Stimulated activated naive CD4-positive, alpha-beta T cell treated with Interleukin-2 at 50 U/mL for 16 hours (primary cell): Measurements from ENCODE around the gene BTBD1.
"Not testable (repeated sequence)": the region's sequence is repeated elsewhere in the genome, so short reads cannot be mapped to it uniquely, and the experiment has no call there.

ENCODE experiments used
- DNase-seq: peaks from one replicate; lab custom pipeline; 2025; lab: John Stamatoyannopoulos, UW

The BTBD1 gene

GRCh38 chr15:83094583-83094982, 27.5 kb upstream of the BTBD1 start:
- no peak for DNase-seq

DNA sequence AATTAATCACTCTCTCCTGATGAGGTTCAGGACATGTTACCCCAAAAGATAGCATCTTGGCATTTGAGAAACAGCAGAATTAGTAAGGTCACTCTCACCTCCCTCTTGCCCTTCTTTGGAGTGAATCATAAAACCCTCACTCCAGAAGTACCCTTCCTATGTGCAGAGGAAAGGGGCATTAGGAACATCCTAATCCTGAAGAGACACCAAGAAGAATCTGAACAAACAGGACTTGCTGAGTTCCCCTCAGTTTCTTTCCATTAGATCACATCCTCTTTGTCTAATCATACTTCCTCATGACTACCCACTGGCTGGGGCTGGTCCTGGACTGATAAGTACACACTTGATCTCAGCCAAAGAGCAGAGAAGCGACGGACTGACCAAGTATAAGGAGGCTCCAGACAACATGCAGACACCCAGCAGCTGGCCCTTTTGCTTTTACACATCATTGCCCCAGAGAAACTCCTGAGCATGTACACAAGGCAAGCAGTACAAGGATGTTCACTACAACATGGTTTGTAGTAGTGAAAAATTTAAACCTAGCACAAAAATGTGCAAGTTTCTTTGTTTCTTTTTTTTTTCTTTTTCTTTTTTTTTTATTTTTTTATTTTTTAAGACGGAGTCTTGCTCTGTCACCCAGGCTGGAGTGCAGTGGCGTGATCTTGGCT, 25.4 kb upstream of the BTBD1 start:
- no peak for DNase-seq

DNA sequence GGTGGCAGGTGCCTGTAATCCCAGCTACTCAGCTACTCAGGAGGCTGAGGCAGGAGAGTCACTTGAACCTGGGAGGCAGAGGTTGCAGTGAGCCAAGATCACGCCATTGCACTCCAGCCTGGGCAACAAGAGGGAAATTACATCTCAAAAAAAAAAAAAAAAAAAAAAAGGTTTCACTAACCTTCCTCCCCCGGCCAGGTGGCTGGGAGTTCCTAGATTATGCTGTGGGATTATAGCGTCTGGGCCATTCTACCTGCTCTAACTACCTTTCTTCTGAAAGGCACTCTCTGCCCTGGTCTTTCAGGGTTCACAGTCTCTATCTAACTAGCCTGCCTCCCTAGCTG, 24.9 kb upstream of the BTBD1 start:
- not testable (repeated sequence) for DNase-seq

- DNase-seq: no peak
Measured at GRCh38 chr15:83090465-83090864, 23.4 kb upstream of the BTBD1 start.

DNA sequence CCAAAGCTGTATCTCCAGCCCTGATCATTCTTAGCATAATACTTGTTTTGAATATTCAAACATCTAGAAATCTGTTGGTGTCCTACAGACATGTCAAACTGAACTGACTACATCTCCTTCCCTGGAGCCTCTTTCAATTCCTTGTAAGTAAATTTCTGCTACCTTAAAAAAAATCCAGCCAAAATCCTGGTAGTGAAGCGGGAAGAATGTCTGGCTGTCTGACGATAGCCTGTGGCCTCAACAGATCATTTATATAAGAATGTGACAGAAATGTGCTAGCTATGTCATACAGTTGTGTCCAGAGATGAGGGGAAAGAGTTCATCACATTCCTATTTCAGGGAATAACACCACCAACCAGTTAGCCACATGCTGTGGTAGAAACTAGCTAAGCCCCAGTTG, 21.8 kb upstream of the BTBD1 start:
- no peak for DNase-seq

GRCh38 chr15:83087576-83087975, 20.5 kb upstream of the BTBD1 start:
- no peak for DNase-seq

DNA sequence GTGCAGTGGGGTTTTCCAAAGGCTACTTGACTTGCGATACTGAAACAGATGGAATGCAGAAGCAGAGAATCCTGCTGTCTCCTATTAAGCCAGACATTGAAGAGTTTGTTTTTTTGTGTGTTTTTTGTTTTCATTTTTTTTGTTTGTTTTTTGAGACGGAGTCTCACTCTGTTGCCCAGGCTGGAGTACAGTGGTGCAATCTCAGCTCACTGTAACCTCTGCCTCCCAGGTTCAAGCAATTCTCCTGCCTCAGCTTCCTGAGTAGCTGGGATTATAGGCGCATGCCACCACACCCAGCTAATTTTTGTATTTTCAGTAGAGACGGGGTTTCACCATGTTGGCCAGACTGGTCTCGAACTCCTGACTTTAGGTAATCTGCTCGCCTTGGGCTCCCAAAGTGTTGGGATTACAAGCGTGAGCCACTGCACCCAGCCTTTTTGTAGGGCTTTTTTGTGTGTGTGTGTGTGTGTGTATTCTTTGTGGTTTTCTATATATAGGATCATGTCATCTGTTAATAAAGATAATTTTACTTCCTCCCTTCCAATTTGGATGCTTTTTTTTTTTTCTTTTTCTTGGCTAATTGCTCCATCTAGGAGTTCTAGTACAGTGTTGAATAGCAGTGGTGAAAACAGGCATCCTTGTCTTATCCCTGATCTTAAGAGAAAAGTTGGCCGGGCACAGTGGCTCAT, 19.0 kb upstream of the BTBD1 start:
- DNase-seq: not testable (repeated sequence)

- not testable (repeated sequence) for DNase-seq
Measured at GRCh38 chr15:83085461-83085860, 18.4 kb upstream of the BTBD1 start.

- no peak for DNase-seq
Measured at GRCh38 chr15:83082730-83083386, 15.8 kb upstream of the BTBD1 start.

DNA sequence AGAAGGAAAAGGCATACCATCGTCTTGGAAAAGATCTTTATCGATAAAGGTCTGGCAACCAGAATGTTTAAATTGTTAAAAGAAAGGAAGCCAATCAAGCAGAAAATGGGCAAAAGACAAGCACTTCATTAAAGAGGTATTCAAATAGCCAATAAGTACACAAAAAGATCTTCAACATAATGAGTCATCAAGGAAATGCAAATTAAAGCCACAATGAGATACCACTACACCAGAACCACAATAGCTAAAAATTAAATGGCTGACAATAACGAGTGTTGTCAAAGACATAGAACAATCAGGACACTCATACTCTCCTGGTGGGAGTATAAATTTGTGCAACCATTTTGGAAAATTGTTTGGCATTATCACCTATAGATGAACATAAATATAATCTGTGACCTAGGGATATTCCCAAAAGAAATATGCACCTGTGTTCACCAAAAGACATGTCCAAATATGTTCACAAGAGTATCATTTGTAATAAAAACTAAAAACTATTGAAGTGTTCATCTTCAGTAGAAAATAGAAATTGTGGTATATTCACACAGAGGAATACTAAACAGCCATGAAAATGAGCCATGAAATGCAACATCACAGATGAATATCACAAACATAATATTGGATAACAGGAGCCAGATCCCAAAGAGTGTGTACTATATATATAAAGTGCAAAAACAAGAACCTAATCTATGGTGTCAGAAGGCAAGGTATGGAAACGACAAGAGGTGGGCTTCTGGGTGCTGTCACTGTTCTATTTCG, 14.4 kb upstream of the BTBD1 start:
- DNase-seq: no peak

GRCh38 chr15:83078712-83079111, 11.7 kb upstream of the BTBD1 start:
- no peak for DNase-seq

GRCh38 chr15:83077491-83078230, 10.6 kb upstream of the BTBD1 start:
- DNase-seq: no peak

DNA sequence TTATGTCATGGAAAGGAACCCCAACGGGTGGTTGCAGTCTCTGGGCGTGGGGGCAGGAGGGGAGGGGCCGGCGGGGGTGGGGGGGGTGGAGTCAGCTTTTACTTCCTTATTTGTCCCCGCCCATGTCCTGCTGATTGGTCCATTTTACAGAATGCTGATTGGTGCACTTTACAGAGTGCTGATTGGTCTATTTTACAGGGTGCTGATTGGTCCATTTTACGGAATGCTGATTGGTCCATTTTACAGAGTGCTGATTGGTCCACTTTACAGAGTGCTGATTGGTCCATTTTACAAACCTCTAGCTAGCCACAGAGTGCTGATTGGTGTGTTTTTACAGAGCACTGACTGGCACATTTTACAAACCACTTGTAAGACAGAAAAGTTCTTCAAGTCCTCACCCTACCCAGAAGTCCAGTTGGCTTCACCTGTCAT, 2.2 kb upstream of the BTBD1 start:
- peak; percentile 26 for DNase-seq

- DNase-seq: no peak
Measured at GRCh38 chr15:83068054-83068453, 1.0 kb upstream of the BTBD1 start.

DNA sequence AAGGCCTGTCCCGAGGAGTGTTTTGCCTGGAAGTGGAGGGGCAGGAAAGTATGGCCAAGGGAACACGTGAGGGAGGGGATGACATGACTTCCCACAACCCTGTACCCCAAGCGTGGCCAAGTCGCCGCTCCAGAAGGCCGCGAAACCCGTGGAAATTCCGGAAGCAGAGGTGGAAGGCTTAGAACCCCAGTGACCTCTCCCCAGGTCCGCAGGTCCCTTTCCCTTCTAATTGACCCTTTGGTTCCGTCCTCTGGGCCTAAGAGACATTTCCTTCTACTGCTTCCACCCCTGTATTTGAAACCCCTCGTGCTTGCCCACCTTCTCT, 548 bp upstream of the BTBD1 start:
- no peak for DNase-seq

DNA sequence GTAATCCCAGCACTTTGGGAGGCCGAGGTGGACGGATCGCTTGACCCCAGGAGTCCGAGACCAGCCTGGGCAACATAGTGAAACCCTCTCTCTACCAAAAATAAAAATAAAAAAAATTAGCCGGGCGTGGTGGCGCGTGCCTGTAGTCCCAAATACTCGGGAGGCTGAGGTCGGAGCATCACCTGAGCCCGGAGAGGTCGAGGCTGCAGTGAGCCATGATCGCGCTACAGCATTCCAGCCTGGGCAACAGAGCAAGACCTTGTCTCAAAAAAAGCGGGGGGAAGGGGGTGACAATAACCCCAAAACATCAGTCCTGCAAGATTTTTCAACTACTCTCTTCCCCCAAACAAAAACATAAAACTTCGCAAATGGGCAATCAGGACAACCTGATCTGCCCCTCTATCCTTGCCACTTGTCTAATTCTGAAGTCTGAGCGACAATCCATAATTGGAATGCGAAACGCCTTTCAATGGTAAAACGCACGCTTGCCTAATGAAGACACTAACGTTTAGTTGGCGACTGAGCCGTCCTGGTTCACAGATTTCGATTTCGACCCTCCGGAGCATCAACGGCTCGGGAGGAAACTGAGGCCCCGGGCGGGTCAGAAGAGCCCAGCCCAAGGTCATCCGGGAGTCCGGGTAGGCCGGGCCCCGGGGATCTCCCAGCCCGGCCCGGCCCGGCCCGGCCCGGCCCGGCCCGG, 868 bp downstream of the BTBD1 start:
- DNase-seq: no peak

DNA sequence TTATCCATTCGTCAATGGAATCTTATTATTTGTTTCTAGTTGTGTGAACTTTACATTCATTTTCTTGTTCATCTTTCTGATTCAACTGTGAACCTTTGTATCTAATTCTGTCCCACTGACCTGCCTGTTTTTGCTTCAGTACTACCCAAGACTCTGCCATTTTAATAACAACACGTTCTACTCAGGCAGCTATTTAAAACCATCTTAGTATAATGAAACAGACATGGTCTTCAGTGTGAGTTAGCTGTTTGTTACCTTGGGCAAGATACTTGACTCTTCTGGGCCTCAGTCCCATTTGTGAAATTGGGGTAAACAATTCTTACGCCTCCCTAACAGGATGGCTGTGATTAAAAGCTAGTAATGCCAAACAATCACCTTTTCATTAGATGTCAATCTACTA, 1.6 kb downstream of the BTBD1 start:
- no peak for DNase-seq

DNA sequence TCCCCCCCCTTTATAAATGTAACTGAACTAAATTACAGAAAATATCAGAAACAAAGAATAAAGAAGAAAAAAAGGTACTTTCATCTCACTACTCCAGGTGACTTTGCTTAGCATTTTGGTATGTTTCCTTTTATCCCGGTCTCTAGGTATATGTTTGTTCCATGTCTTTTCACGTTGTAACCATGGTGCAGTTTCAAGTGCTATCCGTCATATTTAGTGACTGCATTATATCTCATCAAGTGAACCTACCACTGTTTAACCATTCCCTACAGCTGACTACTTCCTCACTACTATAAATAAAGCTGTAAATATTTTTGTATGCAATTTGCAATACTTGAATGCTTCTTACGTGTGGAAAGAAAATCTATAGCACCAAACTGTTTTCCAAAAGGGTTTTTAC, 2.2 kb downstream of the BTBD1 start:
- no peak for DNase-seq

GRCh38 chr15:83063551-83063950, 3.5 kb downstream of the BTBD1 start:
- no peak for DNase-seq

DNA sequence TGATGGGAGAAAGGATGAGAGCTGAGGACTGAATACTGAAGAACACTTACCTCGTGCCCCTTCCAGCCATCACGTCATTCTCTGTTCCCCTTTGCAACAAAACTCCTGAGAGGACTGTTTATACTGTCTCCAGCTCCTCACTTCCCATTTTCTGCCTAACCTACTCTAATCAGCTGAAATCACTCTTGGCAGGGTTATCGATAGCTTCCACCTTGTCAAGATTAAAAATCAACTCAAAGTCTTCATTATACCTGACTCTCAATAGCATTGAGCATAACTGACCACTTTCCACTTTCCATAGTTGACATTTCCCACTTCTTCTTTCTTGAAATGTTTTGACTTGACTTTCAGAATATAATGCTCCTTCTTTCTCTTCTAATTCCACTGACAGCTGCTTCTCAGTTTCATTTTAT, 4.3 kb downstream of the BTBD1 start:
- no peak for DNase-seq

- DNase-seq: no peak
Measured at GRCh38 chr15:83061680-83062079, 5.4 kb downstream of the BTBD1 start.
